Activated T-helper 1 cell treated with anti-CD3 and anti-CD28 coated beads, Interleukin-2, amount 50 U/mL, for 16 hours (primary cell): ENCODE measurements around the gene FABP3.

ENCODE experiments used
- DNase-seq, 2 donors: peaks; one replicate each; pipeline ENCODE4 v3.0.0-alpha.2; 2020; ENCODE audit warnings: low read depth in 1 of 2, low spot score in 1 of 2

FABP3 gene

GRCh38 chr1:31324093-31324492, 48.8 kb downstream of the FABP3 start:
- no peak for DNase-seq

- no peak for DNase-seq
Observed at GRCh38 chr1:31318146-31318545, 54.7 kb downstream of the FABP3 start.

- no peak for DNase-seq
Observed at GRCh38 chr1:31315902-31316301, 57.0 kb downstream of the FABP3 start.
